ENCODE results near the gene CYP4A22. TPM values are rescaled to one million over a fixed set of nuclear protein-coding genes. Genes with fewer than 3 reads are reported as not detected.
A peak's percentile ranks its signal among the peaks of the same experiment; 100 is the strongest.
"Not testable (repeated sequence)": the region's sequence is repeated elsewhere in the genome, so short reads cannot be mapped to it uniquely, and the experiment has no call there.

The CYP4A22 gene
- total RNA-seq, 1 donor from 2014 or later, result not detected

GRCh38 chr1:47113178-47113577, 24.1 kb upstream of the CYP4A22 start:
- Histone ChIP-seq H3K9me3 (no peaks in the 10 kb centered on the region), H3K4me3 (no peak overlapping the region), H3K36me3 (no peaks in the 10 kb centered on the region), H3K27ac (no peak overlapping the region), H3K4me1 (no peaks in the 10 kb centered on the region), H3K27me3 (no peaks in the 10 kb centered on the region)
- intact Hi-C loops (cut with DNase I), result no loop called here
- no peak for ATAC-seq
- no peak for TF ChIP-seq CTCF (IDR thresholded peaks at IDR 0.05)
- no peak for DNase-seq

- intact Hi-C loops (cut with DNase I); H3K4me3 ChIP-seq; H3K9me3 ChIP-seq; ATAC-seq; H3K4me1 ChIP-seq; H3K27me3 ChIP-seq; H3K36me3 ChIP-seq; DNase-seq; H3K27ac ChIP-seq: not testable (repeated sequence)
Observed at GRCh38 chr1:47121039-47121438, 16.2 kb upstream of the CYP4A22 start.

- H3K36me3 ChIP-seq; H3K9me3 ChIP-seq; H3K27me3 ChIP-seq; intact Hi-C loops (cut with DNase I); H3K27ac ChIP-seq; DNase-seq; H3K4me3 ChIP-seq; H3K4me1 ChIP-seq; ATAC-seq: not testable (repeated sequence)
Observed at GRCh38 chr1:47124834-47125233, 12.4 kb upstream of the CYP4A22 start.

GRCh38 chr1:47126997-47127396, 10.2 kb upstream of the CYP4A22 start:
- intact Hi-C loops (cut with DNase I); ATAC-seq: not testable (repeated sequence)

GRCh38 chr1:47128221-47128620, 9.0 kb upstream of the CYP4A22 start:
- no peaks in the 10 kb centered on the region for H3K9me3 ChIP-seq
- no peak for TF ChIP-seq CTCF (IDR thresholded peaks at IDR 0.05)
- intact Hi-C loops (cut with DNase I), result no loop called here
- peaks cover 5% of the 10 kb centered on the region for H3K27me3 ChIP-seq
- H3K27ac ChIP-seq, result peak overlapping the region; percentile 11
- H3K36me3 ChIP-seq, result no peaks in the 10 kb centered on the region
- no peak for DNase-seq
- ATAC-seq, result no peak
- no peak overlapping the region for H3K4me3 ChIP-seq
- H3K4me1 ChIP-seq, result no peaks in the 10 kb centered on the region

More at GRCh38 chr1:47126997-47127396, 10.2 kb upstream of the CYP4A22 start:
- H3K4me3 ChIP-seq, DNase-seq, H3K36me3 ChIP-seq, H3K4me1 ChIP-seq, H3K27me3 ChIP-seq, H3K27ac ChIP-seq, H3K9me3 ChIP-seq: not testable (repeated sequence)

- H3K4me3 ChIP-seq; DNase-seq; intact Hi-C loops (cut with DNase I); H3K9me3 ChIP-seq; H3K4me1 ChIP-seq; H3K36me3 ChIP-seq; H3K27me3 ChIP-seq; H3K27ac ChIP-seq: not testable (repeated sequence)
- peak; percentile 87 for ATAC-seq
Observed at GRCh38 chr1:47128854-47129253, 8.4 kb upstream of the CYP4A22 start.

GRCh38 chr1:47129489-47130230, 7.6 kb upstream of the CYP4A22 start:
- not testable (repeated sequence) for H3K9me3 ChIP-seq
- H3K27ac ChIP-seq, result peak overlapping the region; percentile 42
- ATAC-seq, result peak; percentile 96

GRCh38 chr1:47132665-47133064, 4.6 kb upstream of the CYP4A22 start:
- H3K9me3 ChIP-seq; H3K4me3 ChIP-seq; H3K27me3 ChIP-seq; DNase-seq; H3K27ac ChIP-seq; H3K36me3 ChIP-seq; ATAC-seq; intact Hi-C loops (cut with DNase I); H3K4me1 ChIP-seq: not testable (repeated sequence)

More at GRCh38 chr1:47129489-47130230, 7.6 kb upstream of the CYP4A22 start:
- DNase-seq, result peak; percentile 71
- H3K27me3 ChIP-seq; H3K4me3 ChIP-seq; intact Hi-C loops (cut with DNase I); H3K4me1 ChIP-seq; H3K36me3 ChIP-seq: not testable (repeated sequence)
